Measurements from ENCODE around the gene CAMK1D.

- TF ChIP-seq CTCF (IDR thresholded peaks at IDR 0.05), result no peak
- TF ChIP-seq NR2C2 (CRISPR knock-in tag; IDR thresholded peaks at IDR 0.05), result no peak
- TF ChIP-seq ZNF532 (CRISPR knock-in tag; IDR thresholded peaks at IDR 0.05; ENCODE audit: borderline replicate concordance), result no peak
- TF ChIP-seq KAT7 (CRISPR knock-in tag; IDR thresholded peaks at IDR 0.05; ENCODE audit: borderline replicate concordance), result no peak
- TF ChIP-seq MAX (CRISPR knock-in tag; IDR thresholded peaks at IDR 0.05), result no peak
Measured at GRCh38 chr10:12338981-12339380, 10.4 kb upstream of the CAMK1D start.

Measured in WTC11 (cell line).